ENCODE measurements around the gene ETNK1. TPM values are rescaled to one million over a fixed set of nuclear protein-coding genes. Genes with fewer than 3 reads are reported as not detected.
"Not testable (repeated sequence)": the region's sequence is repeated elsewhere in the genome, so short reads cannot be mapped to it uniquely, and the experiment has no call there.

The ETNK1 gene
- total and polyA plus RNA-seq, 12 donors: 16.8 to 79.2 (median 51.5) TPM

DNA sequence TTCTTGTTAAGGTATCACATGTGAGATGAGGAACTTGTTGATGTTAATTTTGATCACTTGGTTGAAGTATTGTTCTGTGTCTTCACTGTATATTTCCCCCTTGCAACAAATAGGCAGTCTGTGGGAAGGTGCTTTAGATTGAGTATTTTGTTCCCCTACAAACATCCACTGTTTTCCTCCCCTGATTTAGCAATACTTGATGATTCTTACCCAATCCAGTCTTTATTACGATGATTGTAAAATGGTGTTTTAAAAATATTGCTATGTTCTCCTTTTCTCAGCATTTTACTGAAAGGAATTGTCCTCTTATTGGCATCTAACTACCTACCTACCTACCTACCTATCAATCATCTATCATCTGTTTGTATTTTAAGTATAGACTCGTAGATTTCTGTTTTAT lies 66.3 kb downstream of the ETNK1 start:
- no peak for DNase-seq
- TF ChIP-seq POLR2A (IDR thresholded peaks at IDR 0.05): no peak
- TF ChIP-seq, protein P1, sequence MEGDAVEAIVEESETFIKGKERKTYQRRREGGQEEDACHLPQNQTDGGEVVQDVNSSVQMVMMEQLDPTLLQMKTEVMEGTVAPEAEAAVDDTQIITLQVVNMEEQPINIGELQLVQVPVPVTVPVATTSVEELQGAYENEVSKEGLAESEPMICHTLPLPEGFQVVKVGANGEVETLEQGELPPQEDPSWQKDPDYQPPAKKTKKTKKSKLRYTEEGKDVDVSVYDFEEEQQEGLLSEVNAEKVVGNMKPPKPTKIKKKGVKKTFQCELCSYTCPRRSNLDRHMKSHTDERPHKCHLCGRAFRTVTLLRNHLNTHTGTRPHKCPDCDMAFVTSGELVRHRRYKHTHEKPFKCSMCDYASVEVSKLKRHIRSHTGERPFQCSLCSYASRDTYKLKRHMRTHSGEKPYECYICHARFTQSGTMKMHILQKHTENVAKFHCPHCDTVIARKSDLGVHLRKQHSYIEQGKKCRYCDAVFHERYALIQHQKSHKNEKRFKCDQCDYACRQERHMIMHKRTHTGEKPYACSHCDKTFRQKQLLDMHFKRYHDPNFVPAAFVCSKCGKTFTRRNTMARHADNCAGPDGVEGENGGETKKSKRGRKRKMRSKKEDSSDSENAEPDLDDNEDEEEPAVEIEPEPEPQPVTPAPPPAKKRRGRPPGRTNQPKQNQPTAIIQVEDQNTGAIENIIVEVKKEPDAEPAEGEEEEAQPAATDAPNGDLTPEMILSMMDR (IDR thresholded peaks at IDR 0.05): no peak
- intact Hi-C loops (cut with DNase I): no loop called here
- Histone ChIP-seq H3K4me1 (replicated peaks in 1 of 2) (peaks cover 0 to 14% of the 10 kb centered on the region in 2 donors), H3K9me3 (replicated peaks in 1 of 3) (no peaks in the 10 kb centered on the region), H3K27ac (no peak overlapping the region), H3K4me3 (no peak overlapping the region), H3K36me3 (replicated peaks in 1 of 2) (no peaks in the 10 kb centered on the region), H3K27me3 (no peaks in the 10 kb centered on the region)
- WGBS, 4 donors: 86 to 98% (median 91%) methylated on average over 2 of the region's 2 CpGs

DNA sequence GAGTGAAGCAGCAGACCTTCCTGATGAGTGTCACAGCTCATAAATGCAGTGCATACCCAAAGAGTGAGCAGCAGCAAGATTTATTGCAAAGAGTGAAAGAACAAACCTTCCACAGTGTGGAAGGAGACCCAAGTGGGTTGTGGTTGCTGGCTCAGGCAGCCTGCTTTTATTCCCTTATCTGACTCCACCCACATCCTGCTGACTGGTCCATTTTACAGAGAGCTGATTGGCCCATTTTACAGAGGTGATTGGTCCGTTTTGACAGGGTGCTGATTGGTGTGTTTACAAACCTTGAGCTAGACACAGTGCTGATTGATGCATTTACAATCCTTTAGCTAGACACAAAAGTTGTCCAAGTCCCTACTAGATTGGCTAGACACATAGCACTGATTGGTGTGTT lies 67.5 kb downstream of the ETNK1 start:
- intact Hi-C loops (cut with DNase I); H3K4me3 ChIP-seq; H3K9me3 ChIP-seq (replicated peaks in 1 of 3); H3K27me3 ChIP-seq; H3K36me3 ChIP-seq (replicated peaks in 1 of 2); H3K27ac ChIP-seq; DNase-seq: not testable (repeated sequence)
- WGBS, 4 donors: 70 to 100% (median 79%) methylated on average over 1 of the region's 1 CpG
- H3K4me1 ChIP-seq (replicated peaks in 1 of 2): peaks cover 0 to 10% of the 10 kb centered on the region in 2 donors

DNA sequence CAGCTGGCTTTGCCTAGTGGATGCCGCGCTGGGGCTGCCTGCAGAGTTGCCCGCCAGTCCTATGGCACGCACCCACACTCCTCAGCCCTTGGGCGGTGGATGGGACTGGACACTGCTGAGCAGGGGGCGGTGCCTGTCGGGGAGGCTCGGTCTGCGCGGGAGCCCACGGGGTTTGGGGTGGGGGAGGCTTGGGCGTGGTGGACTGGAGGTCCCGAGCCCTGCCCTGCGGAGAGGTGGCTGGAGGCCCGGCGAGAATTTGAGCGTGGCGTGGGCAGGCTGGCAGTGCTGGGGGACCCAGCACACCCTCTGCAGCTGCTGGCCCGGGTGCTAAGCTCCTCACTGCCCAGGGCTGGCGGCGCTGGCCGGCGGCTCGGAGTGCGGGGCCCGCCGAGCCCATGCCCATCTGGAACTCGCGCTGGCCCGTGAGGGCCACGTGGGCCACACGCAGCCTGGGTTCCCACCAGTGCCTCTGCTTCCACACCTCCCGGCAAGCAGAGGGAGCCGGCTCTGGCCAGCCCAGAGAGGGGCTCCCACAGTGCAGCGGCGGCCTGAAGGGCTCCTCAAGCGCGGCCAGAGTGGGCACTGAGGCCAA lies 68.1 kb downstream of the ETNK1 start:
- intact Hi-C loops (cut with DNase I): no loop called here
- Histone ChIP-seq H3K9me3 (replicated peaks in 1 of 3) (no peaks in the 10 kb centered on the region), H3K4me1 (replicated peaks in 1 of 2) (peaks cover 0 to 6% of the 10 kb centered on the region in 2 donors), H3K27ac (no peak overlapping the region), H3K36me3 (replicated peaks in 1 of 2) (no peaks in the 10 kb centered on the region), H3K4me3 (no peak overlapping the region), H3K27me3 (no peaks in the 10 kb centered on the region)
- WGBS, 4 donors: 90 to 99% (median 94%) methylated on average over 14 to 38 of the region's 38 CpGs
- no peak for TF ChIP-seq POLR2A (IDR thresholded peaks at IDR 0.05)
- TF ChIP-seq, protein P1 (IDR thresholded peaks at IDR 0.05): no peak
- DNase-seq: no peak

DNA sequence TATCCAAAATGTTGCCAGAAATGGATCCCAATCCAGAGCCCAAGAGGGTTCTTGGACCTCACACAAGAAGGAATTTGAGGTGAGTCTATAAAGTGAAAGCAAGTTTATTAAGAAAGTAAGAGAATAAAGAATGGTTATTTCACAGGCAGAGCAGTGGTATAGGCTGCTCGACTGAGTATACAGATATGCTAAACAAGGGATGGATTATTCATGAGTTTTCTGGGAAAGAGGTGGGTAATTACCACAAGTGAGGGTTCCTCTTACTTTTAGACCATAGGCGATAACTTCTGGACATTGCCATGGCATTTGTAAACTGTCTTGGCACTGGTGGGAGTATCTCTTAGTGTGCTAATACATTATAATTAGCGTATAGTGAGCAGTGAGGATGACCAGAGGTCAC lies 73.6 kb downstream of the ETNK1 start:
- no peak for DNase-seq
- Histone ChIP-seq H3K27me3 (no peaks in the 10 kb centered on the region), H3K4me1 (replicated peaks in 1 of 2) (no peaks in the 10 kb centered on the region), H3K9me3 (replicated peaks in 1 of 3) (no peaks in the 10 kb centered on the region), H3K4me3 (no peak overlapping the region), H3K27ac (no peak overlapping the region), H3K36me3 (replicated peaks in 1 of 2) (no peaks in the 10 kb centered on the region)
- intact Hi-C loops (cut with DNase I): no loop called here
- 88 to 96% (median 92%) methylated on average over 3 of the region's 3 CpGs for WGBS, 4 donors
- no peak for TF ChIP-seq POLR2A (IDR thresholded peaks at IDR 0.05)
- TF ChIP-seq, protein P1 (IDR thresholded peaks at IDR 0.05): no peak

DNA sequence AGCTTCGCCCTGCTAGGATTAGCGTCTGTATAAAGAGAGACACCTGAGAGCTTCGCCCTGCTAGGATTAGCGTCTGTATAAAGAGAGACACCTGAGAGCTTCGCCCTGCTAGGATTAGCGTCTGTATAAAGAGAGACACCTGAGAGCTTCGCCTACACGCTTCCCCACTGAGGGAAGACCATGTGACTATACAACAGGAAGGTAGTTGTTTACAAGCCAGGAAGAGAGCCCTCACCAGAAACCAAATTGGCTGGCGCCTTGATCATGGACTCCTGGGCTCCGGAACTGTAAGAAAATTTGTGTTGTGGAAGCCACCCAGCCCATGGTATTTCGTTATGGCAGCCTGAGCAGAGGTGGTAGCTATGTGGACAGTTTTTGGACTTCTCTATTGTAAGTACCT lies 74.7 kb downstream of the ETNK1 start:
- intact Hi-C loops (cut with DNase I); H3K4me3 ChIP-seq: not testable (repeated sequence)

More for the DNA sequence above, 74.7 kb downstream of the ETNK1 start:
- 88 to 95% (median 89%) methylated on average over 8 to 11 of the region's 11 CpGs for WGBS, 4 donors
- H3K4me1 ChIP-seq (replicated peaks in 1 of 2); H3K27me3 ChIP-seq; DNase-seq; H3K9me3 ChIP-seq (replicated peaks in 1 of 3); H3K27ac ChIP-seq; H3K36me3 ChIP-seq (replicated peaks in 1 of 2): not testable (repeated sequence)
